ENCODE measurements around the gene RNF6. TPM values are rescaled to one million over a fixed set of nuclear protein-coding genes. Genes with fewer than 3 reads are reported as not detected.

The RNF6 gene
- total RNA-seq, 1 donor from 2014 or later, result 24.2 TPM

DNA sequence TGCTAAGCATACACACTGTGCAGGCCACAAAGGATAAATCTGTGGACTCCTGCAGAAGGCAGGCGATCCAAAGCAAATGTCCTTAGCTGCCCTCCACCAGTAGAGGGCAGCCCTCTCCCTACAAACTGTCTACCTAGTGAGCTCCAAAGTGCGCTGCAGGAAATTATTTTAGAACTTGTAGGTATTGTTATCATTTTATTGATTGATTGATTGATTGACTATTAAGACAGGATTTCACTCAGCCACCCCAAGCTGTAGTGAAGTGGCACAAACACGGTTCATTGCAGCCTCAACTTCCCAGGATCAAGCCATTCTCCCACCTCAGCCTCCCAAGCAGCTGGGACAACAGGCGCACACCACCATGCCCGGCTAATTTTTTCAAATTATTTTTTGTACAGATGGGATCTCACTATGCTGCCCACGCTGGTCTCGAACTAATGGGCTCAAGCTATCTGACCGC lies 37.3 kb downstream of the RNF6 start:
- peak in 1 of 2 experiments; percentile 58 for DNase-seq (ENCODE audit: low spot score in 2 of 2, unreplicated experiment in 2 of 2)
- TF ChIP-seq, protein P1, sequence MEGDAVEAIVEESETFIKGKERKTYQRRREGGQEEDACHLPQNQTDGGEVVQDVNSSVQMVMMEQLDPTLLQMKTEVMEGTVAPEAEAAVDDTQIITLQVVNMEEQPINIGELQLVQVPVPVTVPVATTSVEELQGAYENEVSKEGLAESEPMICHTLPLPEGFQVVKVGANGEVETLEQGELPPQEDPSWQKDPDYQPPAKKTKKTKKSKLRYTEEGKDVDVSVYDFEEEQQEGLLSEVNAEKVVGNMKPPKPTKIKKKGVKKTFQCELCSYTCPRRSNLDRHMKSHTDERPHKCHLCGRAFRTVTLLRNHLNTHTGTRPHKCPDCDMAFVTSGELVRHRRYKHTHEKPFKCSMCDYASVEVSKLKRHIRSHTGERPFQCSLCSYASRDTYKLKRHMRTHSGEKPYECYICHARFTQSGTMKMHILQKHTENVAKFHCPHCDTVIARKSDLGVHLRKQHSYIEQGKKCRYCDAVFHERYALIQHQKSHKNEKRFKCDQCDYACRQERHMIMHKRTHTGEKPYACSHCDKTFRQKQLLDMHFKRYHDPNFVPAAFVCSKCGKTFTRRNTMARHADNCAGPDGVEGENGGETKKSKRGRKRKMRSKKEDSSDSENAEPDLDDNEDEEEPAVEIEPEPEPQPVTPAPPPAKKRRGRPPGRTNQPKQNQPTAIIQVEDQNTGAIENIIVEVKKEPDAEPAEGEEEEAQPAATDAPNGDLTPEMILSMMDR (IDR thresholded peaks at IDR 0.05; ENCODE audit: unreplicated experiment), result peak; percentile 78
- no peak overlapping the region for H3K27ac Mint-ChIP-seq
- H3K27me3 Mint-ChIP-seq (ENCODE audit: low read depth), result no peaks in the 10 kb centered on the region
- no peaks in the 10 kb centered on the region for H3K36me3 Mint-ChIP-seq
- H3K4me1 Mint-ChIP-seq, result peaks cover 4% of the 10 kb centered on the region
- peak overlapping the region; percentile 43 for H3K4me3 Mint-ChIP-seq
- H3K9me3 Mint-ChIP-seq, result no peaks in the 10 kb centered on the region

GRCh38 chr13:26183416-26183815 lies 38.7 kb downstream of the RNF6 start:
- no peak for DNase-seq (ENCODE audit: low spot score in 2 of 2, unreplicated experiment in 2 of 2)
- Mint-ChIP-seq H3K27ac (no peak overlapping the region), H3K9me3 (no peaks in the 10 kb centered on the region), H3K4me1 (peaks cover 4% of the 10 kb centered on the region), H3K4me3 (no peak overlapping the region), H3K27me3 (ENCODE audit: low read depth) (peaks cover 2% of the 10 kb centered on the region), H3K36me3 (no peaks in the 10 kb centered on the region)
- TF ChIP-seq, protein P1 (IDR thresholded peaks at IDR 0.05; ENCODE audit: unreplicated experiment), result no peak

- peaks cover 5% of the 10 kb centered on the region for H3K27me3 Mint-ChIP-seq (ENCODE audit: low read depth)
- no peaks in the 10 kb centered on the region for H3K4me1 Mint-ChIP-seq
- H3K9me3 Mint-ChIP-seq, result no peaks in the 10 kb centered on the region
- H3K4me3 Mint-ChIP-seq, result no peak overlapping the region
- no peaks in the 10 kb centered on the region for H3K36me3 Mint-ChIP-seq
- TF ChIP-seq, protein P1 (IDR thresholded peaks at IDR 0.05; ENCODE audit: unreplicated experiment), result no peak
- no peak for DNase-seq (ENCODE audit: low spot score in 2 of 2, unreplicated experiment in 2 of 2)
- no peak overlapping the region for H3K27ac Mint-ChIP-seq
Observed at GRCh38 chr13:26179344-26179743, 42.8 kb downstream of the RNF6 start.

GRCh38 chr13:26168835-26169234 lies 53.3 kb downstream of the RNF6 start:
- TF ChIP-seq, protein P1 (IDR thresholded peaks at IDR 0.05; ENCODE audit: unreplicated experiment), result no peak
- peaks cover 4% of the 10 kb centered on the region for H3K4me1 Mint-ChIP-seq
- peaks cover 3% of the 10 kb centered on the region for H3K9me3 Mint-ChIP-seq
- no peak overlapping the region for H3K4me3 Mint-ChIP-seq
- DNase-seq (ENCODE audit: low spot score in 2 of 2, unreplicated experiment in 2 of 2), result no peak
- H3K36me3 Mint-ChIP-seq, result no peaks in the 10 kb centered on the region
- no peaks in the 10 kb centered on the region for H3K27me3 Mint-ChIP-seq (ENCODE audit: low read depth)
- no peak overlapping the region for H3K27ac Mint-ChIP-seq

GRCh38 chr13:26168237-26168814 lies 53.8 kb downstream of the RNF6 start:
- Mint-ChIP-seq H3K9me3 (peaks cover 3% of the 10 kb centered on the region), H3K4me1 (peaks cover 4% of the 10 kb centered on the region), H3K36me3 (no peaks in the 10 kb centered on the region), H3K27me3 (ENCODE audit: low read depth) (no peaks in the 10 kb centered on the region), H3K4me3 (no peak overlapping the region), H3K27ac (no peak overlapping the region)
- TF ChIP-seq, protein P1 (IDR thresholded peaks at IDR 0.05; ENCODE audit: unreplicated experiment), result no peak
- no peak for DNase-seq (ENCODE audit: low spot score in 2 of 2, unreplicated experiment in 2 of 2)
